Umbilical cord (tissue), 2 donors: ENCODE data around the gene MAX. TPM values are rescaled to one million over a fixed set of nuclear protein-coding genes. Genes with fewer than 3 reads are reported as not detected.
"Not testable (repeated sequence)": the region's sequence is repeated elsewhere in the genome, so short reads cannot be mapped to it uniquely, and the experiment has no call there.

Experiments used
- DNase-seq: peaks from one replicate; pipeline ENCODE4 v3.0.0-alpha.2; 2015; ENCODE audit warnings: low spot score
- total RNA-seq: library from RNA; depleted of rRNA; stranded (reverse); fragments of >200 nt; gene quantifications from one replicate; pipeline ENCODE4 v1.2.3, GENCODE V29; 2014; ENCODE audit warnings: low replicate concordance; ENCODE audit not compliant: insufficient read depth

The MAX gene
- total RNA-seq, 1 donor from 2014 or later = 46.9 TPM

DNA sequence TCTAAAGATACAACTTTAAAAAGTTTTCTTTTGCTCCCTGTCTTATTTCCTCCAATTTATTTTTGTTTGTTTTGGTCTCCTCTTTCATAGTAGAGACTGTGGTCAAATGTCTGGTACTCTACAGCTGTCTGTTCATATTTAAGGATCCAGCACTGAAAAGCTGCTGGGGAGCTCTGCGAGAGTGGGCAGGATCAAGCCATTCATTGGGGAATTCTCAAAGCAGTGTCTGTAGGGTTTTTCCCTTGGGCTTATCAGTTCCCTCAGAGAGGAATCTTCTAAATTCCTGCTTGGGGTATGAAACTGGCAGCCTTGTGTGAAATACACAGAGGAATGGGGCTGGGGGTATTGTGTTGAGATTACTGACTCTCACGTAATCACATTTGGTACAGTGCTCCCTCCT is 63.4 kb downstream of the MAX start:
- no peak for DNase-seq

DNA sequence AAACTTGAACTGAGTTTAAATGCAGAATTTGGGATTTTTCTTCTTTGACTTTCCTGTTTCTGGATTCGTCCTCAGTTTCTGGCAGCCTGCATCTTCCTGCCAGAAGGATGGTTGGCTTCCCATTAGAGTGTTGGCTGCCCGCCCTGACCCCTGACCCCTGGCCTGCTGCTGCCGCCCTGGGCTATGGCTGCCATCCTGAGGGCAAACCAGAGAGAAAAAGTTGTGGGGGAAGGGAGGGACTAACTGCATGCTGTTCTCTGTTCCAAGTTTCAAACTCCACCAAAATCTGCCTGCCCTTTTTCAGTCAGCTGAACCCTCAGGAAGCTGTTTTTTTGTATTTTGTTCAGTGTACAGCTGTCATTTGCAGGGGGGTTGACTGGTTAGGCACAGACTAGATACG is 67.3 kb downstream of the MAX start:
- DNase-seq = no peak

DNA sequence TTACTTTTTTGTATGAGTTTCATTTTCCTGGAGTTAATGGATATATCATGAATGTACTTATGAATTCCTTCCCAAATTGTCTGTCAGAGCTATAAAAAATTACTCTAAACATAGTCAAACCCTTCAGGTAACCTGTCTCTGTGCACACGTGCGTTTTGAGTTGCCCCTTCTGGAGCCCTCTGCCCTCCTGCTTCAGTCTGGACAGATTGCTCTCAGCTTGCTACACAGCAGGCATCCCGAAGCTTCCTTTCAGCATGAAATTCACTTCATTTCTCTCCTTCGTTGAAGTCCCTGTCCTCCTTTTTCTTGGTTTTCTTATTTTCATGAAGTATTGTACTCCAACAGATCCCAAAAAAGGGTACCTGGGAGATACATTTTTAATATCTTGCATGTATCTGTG is 68.3 kb downstream of the MAX start:
- DNase-seq = no peak

GRCh38 chr14:65033181-65033580 is 69.1 kb downstream of the MAX start:
- no peak for DNase-seq

DNA sequence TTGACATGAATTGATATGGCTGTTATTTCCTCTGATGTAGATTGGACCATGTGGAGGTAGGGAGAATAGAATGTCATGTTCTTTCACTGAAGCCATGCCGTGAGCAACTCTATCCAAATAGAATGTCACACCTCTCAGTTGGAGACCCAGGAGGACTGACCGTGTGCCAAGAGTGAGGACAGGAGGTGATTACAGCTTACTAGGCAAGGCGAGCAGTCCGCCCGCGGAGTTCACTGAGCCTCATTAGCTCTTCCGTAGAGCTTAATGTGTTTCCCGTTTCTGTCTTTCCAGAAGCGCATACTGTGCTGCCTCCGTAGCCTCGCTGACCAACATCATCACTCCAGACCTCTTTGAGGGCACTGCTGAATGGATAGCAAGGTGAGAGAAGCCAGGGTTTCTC is 70.0 kb downstream of the MAX start:
- no peak for DNase-seq

- DNase-seq = not testable (repeated sequence)
These were observed 71.0 kb downstream of the MAX start for GRCh38 chr14:65031321-65031720.

DNA sequence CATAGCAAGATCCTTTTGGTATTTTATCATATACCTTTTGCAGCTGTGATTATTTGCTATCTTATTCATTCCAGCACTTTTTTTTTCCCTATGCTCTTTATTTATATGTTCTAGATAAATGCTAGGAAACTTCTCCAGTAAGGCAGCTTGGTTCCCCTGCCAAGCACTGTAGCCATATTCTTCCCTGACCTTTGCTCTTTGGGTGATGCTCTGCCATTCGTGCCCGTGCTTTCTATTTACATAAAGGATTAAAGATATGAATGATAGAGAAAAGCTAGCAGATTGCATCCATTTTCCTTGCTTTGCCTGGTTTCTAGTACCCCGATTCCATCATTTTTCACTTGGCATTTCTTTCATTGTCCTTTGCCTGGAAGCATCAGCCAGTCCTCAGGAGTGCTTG is 73.4 kb downstream of the MAX start:
- DNase-seq = no peak

DNA sequence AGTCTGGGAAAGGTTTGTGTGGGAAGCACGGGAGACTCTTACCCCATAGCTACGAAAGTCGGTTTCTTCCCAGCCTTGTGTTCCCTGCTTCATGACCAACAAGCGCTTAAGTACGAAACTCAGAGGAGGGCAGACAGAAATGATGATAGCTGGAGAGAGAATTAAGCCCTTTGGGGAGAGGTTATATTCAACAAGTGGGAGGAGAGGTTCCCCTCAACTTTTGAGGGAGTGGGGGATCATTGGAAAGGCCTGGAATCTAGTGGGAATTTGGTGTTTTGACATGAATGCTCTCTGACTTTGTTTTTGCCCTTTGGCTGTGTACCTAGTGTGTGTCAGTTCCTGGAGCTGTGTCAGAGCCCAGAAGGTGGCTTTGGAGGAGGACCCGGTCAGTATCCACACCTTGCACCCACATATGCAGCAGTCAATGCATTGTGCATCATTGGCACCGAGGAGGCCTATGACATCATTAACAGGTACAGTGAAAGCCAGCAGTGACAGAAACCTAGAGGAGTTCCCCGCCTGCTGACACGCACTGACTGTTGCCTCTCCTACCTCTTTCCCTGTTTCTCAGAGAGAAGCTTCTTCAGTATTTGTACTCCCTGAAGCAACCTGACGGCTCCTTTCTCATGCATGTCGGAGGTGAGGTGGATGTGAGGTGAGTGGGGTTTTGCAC is 75.1 kb downstream of the MAX start:
- DNase-seq = no peak

DNA sequence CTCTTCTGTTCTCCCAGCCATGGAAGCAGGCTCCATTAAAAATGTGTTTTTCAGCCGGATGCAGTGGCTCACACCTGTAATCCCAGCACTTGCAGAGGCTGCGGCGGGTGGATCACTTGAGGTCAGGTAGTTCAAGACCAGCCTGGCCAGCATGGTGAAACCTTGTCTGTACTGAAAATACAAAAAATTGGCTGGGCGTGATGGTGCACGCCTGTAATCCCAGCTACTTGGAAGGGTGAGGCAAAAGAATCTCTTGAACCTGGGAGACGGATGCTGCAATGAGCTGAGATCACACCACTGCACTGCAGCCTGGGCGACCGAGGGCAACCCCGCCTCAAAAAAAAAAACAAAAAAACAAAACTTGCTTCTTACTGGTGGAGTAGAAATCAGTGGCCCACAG is 75.8 kb downstream of the MAX start:
- no peak for DNase-seq

DNA sequence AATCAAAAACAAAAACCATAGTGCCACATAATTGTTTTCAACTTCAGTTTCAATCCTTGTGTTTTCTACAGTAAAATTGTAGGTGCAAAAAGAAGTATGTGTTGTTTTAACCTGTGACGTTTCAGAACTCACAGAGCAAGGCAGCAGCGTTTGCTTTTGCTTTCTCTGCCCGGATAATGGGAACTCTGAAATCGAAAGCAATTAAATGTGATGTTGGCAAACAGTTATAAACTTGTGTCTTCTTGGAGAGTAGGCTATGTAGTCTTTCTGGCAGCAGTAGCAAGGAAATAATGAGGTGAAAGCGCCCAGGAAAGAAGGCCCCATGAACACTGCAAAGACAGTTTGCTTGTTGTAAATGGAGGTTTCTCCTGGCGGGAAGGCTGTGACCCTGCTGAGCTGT is 76.5 kb downstream of the MAX start:
- no peak for DNase-seq

Other genes with a start within 250 kb of the MAX start
- gene SPTB, start 222.6 kb downstream of the MAX start, total RNA-seq = 25.0 TPM
- gene CHURC1, start 188.1 kb downstream of the MAX start, total RNA-seq = 87.4 TPM
- gene GPX2, start 159.8 kb downstream of the MAX start, total RNA-seq = not detected
- gene RAB15, start 130.2 kb downstream of the MAX start, total RNA-seq = 12.0 TPM
- gene FNTB, start 115.6 kb downstream of the MAX start, total RNA-seq = 5.5 TPM